ENCODE data around the gene MED27. TPM values are rescaled to one million over a fixed set of nuclear protein-coding genes. Genes with fewer than 3 reads are reported as not detected.
"Not testable (repeated sequence)": the region's sequence is repeated elsewhere in the genome, so short reads cannot be mapped to it uniquely, and the experiment has no call there.

MED27 gene
- total RNA-seq, 1 donor from 2014 or later, result 24.1 TPM

GRCh38 chr9:132011309-132011708, 68.4 kb downstream of the MED27 start:
- Mint-ChIP-seq H3K4me1 (ENCODE audit: unreplicated experiment) (peaks cover 28% of the 10 kb centered on the region), H3K27me3 (ENCODE audit: unreplicated experiment) (no peaks in the 10 kb centered on the region), H3K27ac (ENCODE audit: unreplicated experiment) (no peak overlapping the region), H3K4me3 (ENCODE audit: unreplicated experiment) (no peak overlapping the region), H3K36me3 (ENCODE audit: unreplicated experiment) (peaks cover 12% of the 10 kb centered on the region), H3K9me3 (ENCODE audit: unreplicated experiment) (no peaks in the 10 kb centered on the region)
- no peak for DNase-seq (ENCODE audit: extremely low spot score, unreplicated experiment)
- TF ChIP-seq CTCF (IDR thresholded peaks at IDR 0.05), result no peak

- not testable (repeated sequence) for DNase-seq (ENCODE audit: extremely low spot score, unreplicated experiment); H3K4me3 Mint-ChIP-seq (ENCODE audit: unreplicated experiment); H3K9me3 Mint-ChIP-seq (ENCODE audit: unreplicated experiment); H3K27ac Mint-ChIP-seq (ENCODE audit: unreplicated experiment); H3K27me3 Mint-ChIP-seq (ENCODE audit: unreplicated experiment)
- Mint-ChIP-seq H3K36me3 (ENCODE audit: unreplicated experiment) (peaks cover 12% of the 10 kb centered on the region), H3K4me1 (ENCODE audit: unreplicated experiment) (peaks cover 37% of the 10 kb centered on the region)
Measured at GRCh38 chr9:132010201-132010600, 69.5 kb downstream of the MED27 start.

GRCh38 chr9:132008855-132009812, 70.5 kb downstream of the MED27 start:
- Mint-ChIP-seq H3K36me3 (ENCODE audit: unreplicated experiment) (peaks cover 12% of the 10 kb centered on the region), H3K27ac (ENCODE audit: unreplicated experiment) (no peak overlapping the region), H3K27me3 (ENCODE audit: unreplicated experiment) (no peaks in the 10 kb centered on the region)

DNA sequence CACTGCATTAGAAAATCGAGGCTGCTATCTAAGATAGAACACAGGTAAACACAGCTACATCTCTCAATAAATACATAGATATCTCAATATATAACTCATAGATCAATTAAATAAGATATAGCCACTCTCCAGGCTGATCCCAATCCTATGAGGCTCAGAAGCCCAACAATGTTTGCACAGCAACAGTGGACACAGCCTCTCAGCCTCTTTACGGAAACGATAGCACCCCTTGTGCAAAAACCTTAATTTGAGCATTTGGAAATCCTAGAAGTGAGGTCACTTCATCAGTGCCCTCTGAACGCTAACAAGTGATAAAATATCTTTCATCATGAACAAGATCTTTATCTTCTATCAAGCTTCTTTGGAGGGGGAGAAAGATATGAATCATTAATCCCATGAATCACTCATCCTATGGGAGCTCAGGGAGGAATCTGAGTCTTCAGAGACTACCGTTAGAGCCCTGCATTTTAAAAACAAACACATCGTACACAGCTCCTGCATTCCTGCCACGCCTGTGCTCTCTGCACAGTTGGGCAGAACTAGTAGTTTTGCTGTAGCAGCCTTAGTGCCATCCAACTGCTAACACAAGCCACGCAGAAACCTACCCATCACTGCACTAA, 71.4 kb downstream of the MED27 start:
- Mint-ChIP-seq H3K27me3 (ENCODE audit: unreplicated experiment) (no peaks in the 10 kb centered on the region), H3K36me3 (ENCODE audit: unreplicated experiment) (peaks cover 14% of the 10 kb centered on the region), H3K27ac (ENCODE audit: unreplicated experiment) (no peak overlapping the region), H3K9me3 (ENCODE audit: unreplicated experiment) (no peaks in the 10 kb centered on the region), H3K4me1 (ENCODE audit: unreplicated experiment) (peaks cover 40% of the 10 kb centered on the region), H3K4me3 (ENCODE audit: unreplicated experiment) (no peak overlapping the region)
- DNase-seq (ENCODE audit: extremely low spot score, unreplicated experiment), result no peak
- TF ChIP-seq CTCF (IDR thresholded peaks at IDR 0.05), result no peak

More at GRCh38 chr9:132008855-132009812, 70.5 kb downstream of the MED27 start:
- no peak for DNase-seq (ENCODE audit: extremely low spot score, unreplicated experiment)
- no peak overlapping the region for H3K4me3 Mint-ChIP-seq (ENCODE audit: unreplicated experiment)
- no peak for TF ChIP-seq CTCF (IDR thresholded peaks at IDR 0.05)
- no peaks in the 10 kb centered on the region for H3K9me3 Mint-ChIP-seq (ENCODE audit: unreplicated experiment)
- peaks cover 36% of the 10 kb centered on the region for H3K4me1 Mint-ChIP-seq (ENCODE audit: unreplicated experiment)

GRCh38 chr9:132007371-132008025, 72.2 kb downstream of the MED27 start:
- H3K36me3 Mint-ChIP-seq (ENCODE audit: unreplicated experiment), result peaks cover 7% of the 10 kb centered on the region
- H3K9me3 Mint-ChIP-seq (ENCODE audit: unreplicated experiment), result no peaks in the 10 kb centered on the region
- H3K4me3 Mint-ChIP-seq (ENCODE audit: unreplicated experiment), result no peak overlapping the region
- no peak for DNase-seq (ENCODE audit: extremely low spot score, unreplicated experiment)
- no peak for TF ChIP-seq CTCF (IDR thresholded peaks at IDR 0.05)
- no peak overlapping the region for H3K27ac Mint-ChIP-seq (ENCODE audit: unreplicated experiment)
- no peaks in the 10 kb centered on the region for H3K27me3 Mint-ChIP-seq (ENCODE audit: unreplicated experiment)
- peaks cover 40% of the 10 kb centered on the region for H3K4me1 Mint-ChIP-seq (ENCODE audit: unreplicated experiment)

Data from osteocyte (in vitro differentiated cells).